WI38 (cell line): ENCODE data around the gene SEH1L.
A peak's percentile ranks its signal among the peaks of the same experiment; 100 is the strongest.

ENCODE experiments used
- H3K4me3 ChIP-seq: 2 replicates; pipeline ENCODE4 v1.5.1; 2011; ENCODE audit warnings: low read depth, mild to moderate bottlenecking, control low read depth, low read length
- CTCF ChIP-seq: IDR thresholded peaks from 2 replicates; pipeline ENCODE4 v1.5.1; 2012; ENCODE audit warnings: low read depth, mild to moderate bottlenecking, control low read depth, low read length

SEH1L gene

GRCh38 chr18:12944709-12945108 is 3.1 kb upstream of the SEH1L start:
- no peak for TF ChIP-seq CTCF

GRCh38 chr18:12946549-12947284 is 1.1 kb upstream of the SEH1L start:
- TF ChIP-seq CTCF, result no peak
- peak overlapping the region; percentile 98 for H3K4me3 ChIP-seq

More at GRCh38 chr18:12944709-12945108, 3.1 kb upstream of the SEH1L start:
- no peak overlapping the region for H3K4me3 ChIP-seq

GRCh38 chr18:12948050-12948804 is 416 bp downstream of the SEH1L start:
- no peak for TF ChIP-seq CTCF
- H3K4me3 ChIP-seq, result peak overlapping the region; percentile 65

DNA sequence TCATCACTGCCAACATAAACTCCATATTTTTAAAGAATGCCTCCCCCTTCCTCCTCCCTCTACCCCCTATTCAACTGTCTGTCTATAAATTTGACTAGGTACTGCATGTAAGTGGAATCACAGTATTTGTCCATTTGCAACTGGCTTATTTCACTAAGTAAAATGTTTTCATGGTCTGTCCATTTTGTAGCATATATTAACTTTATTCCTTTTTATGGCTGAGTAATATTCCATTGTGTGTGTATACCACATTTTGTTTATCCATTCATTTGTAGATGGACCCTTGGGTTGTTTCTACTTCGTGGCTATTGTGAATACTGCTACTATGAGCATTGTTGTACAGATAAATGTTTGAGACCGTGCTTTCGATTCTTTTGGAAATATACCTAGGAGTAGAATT is 10.7 kb downstream of the SEH1L start:
- TF ChIP-seq CTCF, result no peak
- no peak overlapping the region for H3K4me3 ChIP-seq

- TF ChIP-seq CTCF, result no peak
- H3K4me3 ChIP-seq, result no peak overlapping the region
These were observed 12.6 kb downstream of the SEH1L start for GRCh38 chr18:12960395-12960794.

DNA sequence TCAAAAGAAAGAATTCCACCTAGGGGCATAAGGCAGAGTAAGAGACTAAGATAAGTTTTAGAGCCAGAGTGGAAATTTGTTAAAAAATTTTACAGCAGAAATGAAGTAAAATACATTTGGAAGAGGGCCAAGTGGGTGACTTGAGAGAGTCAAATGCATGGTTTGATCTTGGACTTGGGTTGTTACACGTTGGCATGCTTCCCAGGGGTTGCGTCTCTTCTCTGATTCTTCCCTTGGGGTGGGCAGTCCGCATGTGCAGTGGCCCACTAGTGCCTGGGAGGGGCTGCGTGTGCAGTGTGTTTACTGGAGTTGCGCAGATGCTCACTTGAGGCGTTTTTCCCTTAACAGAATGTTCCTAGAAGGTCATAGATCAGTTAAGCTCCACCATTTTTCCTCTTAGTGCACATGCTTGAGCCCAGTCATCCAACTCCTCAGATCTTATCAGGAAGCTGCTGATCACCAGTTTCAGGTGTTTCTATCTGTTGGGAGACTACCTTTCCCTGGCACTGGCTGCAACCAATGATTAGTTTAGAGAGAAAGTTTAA is 13.1 kb downstream of the SEH1L start:
- no peak for TF ChIP-seq CTCF
- no peak overlapping the region for H3K4me3 ChIP-seq

GRCh38 chr18:12963069-12963468 is 15.3 kb downstream of the SEH1L start:
- H3K4me3 ChIP-seq, result no peak overlapping the region
- no peak for TF ChIP-seq CTCF
